ENCODE data around the gene CDCA8. TPM values are rescaled to one million over a fixed set of nuclear protein-coding genes. Genes with fewer than 3 reads are reported as not detected.

CDCA8 gene
- total RNA-seq, 1 donor from 2014 or later = 5.5 TPM

DNA sequence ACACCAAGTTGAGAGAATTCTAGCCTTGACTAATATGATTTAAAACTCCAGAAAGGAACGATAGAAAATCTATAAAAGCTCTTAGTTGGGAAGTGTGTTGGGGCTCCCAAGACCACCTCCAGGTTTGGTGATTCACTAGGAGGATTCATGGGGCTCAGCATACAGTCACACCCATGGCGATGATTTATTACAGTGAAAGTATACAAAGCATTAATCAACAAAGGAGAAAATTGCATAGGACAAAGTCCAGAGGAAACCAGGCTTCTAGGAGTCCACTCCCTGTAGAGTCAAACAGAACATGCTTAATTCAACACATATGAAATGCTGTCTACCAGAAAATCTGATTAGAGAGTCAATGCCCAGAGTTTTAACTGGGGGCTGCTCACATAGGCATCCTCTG is 4.8 kb downstream of the CDCA8 start:
- TF ChIP-seq EZH2 (IDR thresholded peaks at IDR 0.05; ENCODE audit: insufficient read depth, low read length) = no peak
- TF ChIP-seq, protein P1, sequence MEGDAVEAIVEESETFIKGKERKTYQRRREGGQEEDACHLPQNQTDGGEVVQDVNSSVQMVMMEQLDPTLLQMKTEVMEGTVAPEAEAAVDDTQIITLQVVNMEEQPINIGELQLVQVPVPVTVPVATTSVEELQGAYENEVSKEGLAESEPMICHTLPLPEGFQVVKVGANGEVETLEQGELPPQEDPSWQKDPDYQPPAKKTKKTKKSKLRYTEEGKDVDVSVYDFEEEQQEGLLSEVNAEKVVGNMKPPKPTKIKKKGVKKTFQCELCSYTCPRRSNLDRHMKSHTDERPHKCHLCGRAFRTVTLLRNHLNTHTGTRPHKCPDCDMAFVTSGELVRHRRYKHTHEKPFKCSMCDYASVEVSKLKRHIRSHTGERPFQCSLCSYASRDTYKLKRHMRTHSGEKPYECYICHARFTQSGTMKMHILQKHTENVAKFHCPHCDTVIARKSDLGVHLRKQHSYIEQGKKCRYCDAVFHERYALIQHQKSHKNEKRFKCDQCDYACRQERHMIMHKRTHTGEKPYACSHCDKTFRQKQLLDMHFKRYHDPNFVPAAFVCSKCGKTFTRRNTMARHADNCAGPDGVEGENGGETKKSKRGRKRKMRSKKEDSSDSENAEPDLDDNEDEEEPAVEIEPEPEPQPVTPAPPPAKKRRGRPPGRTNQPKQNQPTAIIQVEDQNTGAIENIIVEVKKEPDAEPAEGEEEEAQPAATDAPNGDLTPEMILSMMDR (IDR thresholded peaks at IDR 0.05; ENCODE audit: insufficient read depth, low read depth, low read length) = no peak
- no peaks in the 10 kb centered on the region for H3K4me1 ChIP-seq (ENCODE audit: insufficient read depth, low read length)
- DNase-seq (ENCODE audit: low read depth) (no peak), FAIRE-seq (no peak)
- Mint-ChIP-seq H3K4me3 (ENCODE audit: unreplicated experiment) (no peak overlapping the region), H3K27ac (ENCODE audit: unreplicated experiment) (no peak overlapping the region), H3K9me3 (ENCODE audit: unreplicated experiment) (no peaks in the 10 kb centered on the region), H3K4me1 (ENCODE audit: low read depth, unreplicated experiment) (peaks cover 5% of the 10 kb centered on the region), H3K27me3 (ENCODE audit: low read depth, unreplicated experiment) (no peaks in the 10 kb centered on the region), H3K36me3 (ENCODE audit: low read depth, unreplicated experiment) (no peaks in the 10 kb centered on the region)
- peaks cover 41% of the 10 kb centered on the region for H3K36me3 ChIP-seq (ENCODE audit: insufficient read depth, low read length)
- no peak overlapping the region for H3K27ac ChIP-seq (ENCODE audit: low read depth, low read length)
- H3K9me3 ChIP-seq (ENCODE audit: insufficient read depth, low read depth, low read length) = no peaks in the 10 kb centered on the region
- peaks cover 4% of the 10 kb centered on the region for H4K20me1 ChIP-seq (ENCODE audit: insufficient read depth, low read length)
- no peak overlapping the region for H3K4me3 ChIP-seq (ENCODE audit: insufficient read depth, low read depth, low read length)
- H3K79me2 ChIP-seq (ENCODE audit: insufficient read depth, low read length) = peaks cover 44% of the 10 kb centered on the region
- no peak overlapping the region for H3K4me2 ChIP-seq (ENCODE audit: low read length)
- no peak overlapping the region for H3K9ac ChIP-seq (ENCODE audit: low read length)
- no peaks in the 10 kb centered on the region for H3K27me3 ChIP-seq (ENCODE audit: insufficient read depth, low read length)
- H2AFZ ChIP-seq (ENCODE audit: low read depth, low read length) = no peak overlapping the region

DNA sequence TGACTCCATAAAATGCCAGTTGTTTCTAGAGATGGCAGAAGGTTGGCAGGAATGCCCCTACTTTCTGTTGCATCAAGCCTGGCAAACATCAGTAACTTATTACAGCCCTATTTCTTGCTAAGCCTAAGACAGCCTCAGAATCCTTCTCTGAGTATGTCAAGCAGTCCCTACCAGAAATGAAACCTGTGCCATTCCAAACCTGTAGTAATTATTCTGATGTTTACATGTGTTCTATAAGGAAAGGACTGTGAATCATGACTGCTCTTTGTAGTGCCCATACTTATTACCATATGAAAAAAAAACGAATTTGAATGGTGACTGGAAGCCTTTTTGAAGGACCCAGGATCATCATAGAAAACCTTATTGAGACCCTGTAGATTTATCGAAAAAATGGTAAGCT is 5.4 kb downstream of the CDCA8 start:
- no peak overlapping the region for H2AFZ ChIP-seq (ENCODE audit: low read depth, low read length)
- H3K9ac ChIP-seq (ENCODE audit: low read length) = no peak overlapping the region
- no peaks in the 10 kb centered on the region for H3K9me3 Mint-ChIP-seq (ENCODE audit: unreplicated experiment)
- H3K4me2 ChIP-seq (ENCODE audit: low read length) = no peak overlapping the region
- H4K20me1 ChIP-seq (ENCODE audit: insufficient read depth, low read length) = peaks cover 4% of the 10 kb centered on the region
- DNase-seq (ENCODE audit: low read depth) (no peak), FAIRE-seq (no peak)
- H3K36me3 ChIP-seq (ENCODE audit: insufficient read depth, low read length) = peaks cover 45% of the 10 kb centered on the region
- H3K27ac ChIP-seq (ENCODE audit: low read depth, low read length) = no peak overlapping the region
- H3K79me2 ChIP-seq (ENCODE audit: insufficient read depth, low read length) = peaks cover 40% of the 10 kb centered on the region
- H3K4me1 ChIP-seq (ENCODE audit: insufficient read depth, low read length) = no peaks in the 10 kb centered on the region
- TF ChIP-seq EZH2 (IDR thresholded peaks at IDR 0.05; ENCODE audit: insufficient read depth, low read length) = no peak
- TF ChIP-seq, protein P1 (IDR thresholded peaks at IDR 0.05; ENCODE audit: insufficient read depth, low read depth, low read length) = no peak
- H3K36me3 Mint-ChIP-seq (ENCODE audit: low read depth, unreplicated experiment) = no peaks in the 10 kb centered on the region
- H3K4me1 Mint-ChIP-seq (ENCODE audit: low read depth, unreplicated experiment) = peaks cover 5% of the 10 kb centered on the region
- no peaks in the 10 kb centered on the region for H3K27me3 ChIP-seq (ENCODE audit: insufficient read depth, low read length)
- H3K27me3 Mint-ChIP-seq (ENCODE audit: low read depth, unreplicated experiment) = no peaks in the 10 kb centered on the region
- H3K27ac Mint-ChIP-seq (ENCODE audit: unreplicated experiment) = no peak overlapping the region
- no peak overlapping the region for H3K4me3 ChIP-seq (ENCODE audit: insufficient read depth, low read depth, low read length)
- H3K4me3 Mint-ChIP-seq (ENCODE audit: unreplicated experiment) = no peak overlapping the region
- H3K9me3 ChIP-seq (ENCODE audit: insufficient read depth, low read depth, low read length) = no peaks in the 10 kb centered on the region

DNA sequence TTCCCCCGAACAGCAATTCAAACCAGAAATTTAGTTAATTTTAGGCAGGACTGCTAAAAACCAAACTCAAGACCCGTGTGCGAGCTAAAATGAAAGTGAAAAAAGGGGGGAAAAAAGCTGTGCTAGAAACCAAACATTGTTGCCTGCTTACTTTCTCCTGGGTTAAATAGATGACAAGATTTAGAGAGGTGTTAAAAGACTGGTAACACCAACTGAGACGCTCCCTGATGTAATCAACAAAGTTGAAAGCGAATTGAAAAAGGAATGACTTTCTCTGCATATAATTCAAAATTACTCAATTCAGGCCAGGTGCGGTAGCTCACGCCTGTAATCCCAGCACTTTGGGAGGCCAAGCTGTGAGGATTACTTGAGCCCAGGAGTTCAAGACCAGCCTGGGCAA is 6.8 kb downstream of the CDCA8 start:
- peaks cover 50% of the 10 kb centered on the region for H3K36me3 ChIP-seq (ENCODE audit: insufficient read depth, low read length)
- no peaks in the 10 kb centered on the region for H3K27me3 ChIP-seq (ENCODE audit: insufficient read depth, low read length)
- no peak overlapping the region for H3K9ac ChIP-seq (ENCODE audit: low read length)
- H3K4me3 ChIP-seq (ENCODE audit: insufficient read depth, low read depth, low read length) = no peak overlapping the region
- H3K79me2 ChIP-seq (ENCODE audit: insufficient read depth, low read length) = peaks cover 25% of the 10 kb centered on the region
- Mint-ChIP-seq H3K9me3 (ENCODE audit: unreplicated experiment) (no peaks in the 10 kb centered on the region), H3K4me1 (ENCODE audit: low read depth, unreplicated experiment) (peaks cover 5% of the 10 kb centered on the region), H3K36me3 (ENCODE audit: low read depth, unreplicated experiment) (no peaks in the 10 kb centered on the region), H3K4me3 (ENCODE audit: unreplicated experiment) (no peak overlapping the region), H3K27ac (ENCODE audit: unreplicated experiment) (no peak overlapping the region), H3K27me3 (ENCODE audit: low read depth, unreplicated experiment) (no peaks in the 10 kb centered on the region)
- DNase-seq (ENCODE audit: low read depth) (no peak), FAIRE-seq (no peak)
- no peaks in the 10 kb centered on the region for H3K9me3 ChIP-seq (ENCODE audit: insufficient read depth, low read depth, low read length)
- no peak for TF ChIP-seq EZH2 (IDR thresholded peaks at IDR 0.05; ENCODE audit: insufficient read depth, low read length)
- TF ChIP-seq, protein P1 (IDR thresholded peaks at IDR 0.05; ENCODE audit: insufficient read depth, low read depth, low read length) = no peak
- peaks cover 4% of the 10 kb centered on the region for H4K20me1 ChIP-seq (ENCODE audit: insufficient read depth, low read length)
- H2AFZ ChIP-seq (ENCODE audit: low read depth, low read length) = no peak overlapping the region
- H3K27ac ChIP-seq (ENCODE audit: low read depth, low read length) = no peak overlapping the region
- H3K4me1 ChIP-seq (ENCODE audit: insufficient read depth, low read length) = no peaks in the 10 kb centered on the region
- H3K4me2 ChIP-seq (ENCODE audit: low read length) = no peak overlapping the region

All from astrocyte (in vitro differentiated cells and primary cell).